GM19193 (cell line): ENCODE results near the gene NFIX.

Source experiments
- POLR2A ChIP-seq: IDR thresholded peaks from 4 replicates; pipeline ENCODE4 v1.6.1; 2011; ENCODE audit not compliant: insufficient read depth, insufficient read length; ENCODE audit errors: extremely low read depth

The NFIX gene

GRCh38 chr19:13040232-13040947 lies 45.1 kb downstream of the NFIX start:
- no peak for TF ChIP-seq POLR2A

- no peak for TF ChIP-seq POLR2A
Measured at GRCh38 chr19:13040948-13041292, 45.6 kb downstream of the NFIX start.

- TF ChIP-seq POLR2A, result no peak
Measured at GRCh38 chr19:13042443-13043130, 47.3 kb downstream of the NFIX start.

- no peak for TF ChIP-seq POLR2A
Measured at GRCh38 chr19:13043285-13043684, 48.0 kb downstream of the NFIX start.

- TF ChIP-seq POLR2A, result no peak
Measured at GRCh38 chr19:13044231-13044836, 49.1 kb downstream of the NFIX start.

GRCh38 chr19:13045812-13046211 lies 50.5 kb downstream of the NFIX start:
- TF ChIP-seq POLR2A, result no peak

GRCh38 chr19:13047374-13047773 lies 52.1 kb downstream of the NFIX start:
- TF ChIP-seq POLR2A, result no peak

GRCh38 chr19:13050274-13050673 lies 55.0 kb downstream of the NFIX start:
- no peak for TF ChIP-seq POLR2A

- TF ChIP-seq POLR2A, result no peak
Measured at GRCh38 chr19:13051557-13052165, 56.4 kb downstream of the NFIX start.

- no peak for TF ChIP-seq POLR2A
Measured at GRCh38 chr19:13052447-13053175, 57.3 kb downstream of the NFIX start.

GRCh38 chr19:13053238-13053637 lies 58.0 kb downstream of the NFIX start:
- no peak for TF ChIP-seq POLR2A

GRCh38 chr19:13053761-13054625 lies 58.7 kb downstream of the NFIX start:
- TF ChIP-seq POLR2A, result no peak

- TF ChIP-seq POLR2A, result no peak
Measured at GRCh38 chr19:13054626-13055212, 59.4 kb downstream of the NFIX start.
